Measurements from ENCODE around the gene FOXO3.

Gene FOXO3

GRCh38 chr6:108689272-108690161 lies 128.8 kb downstream of the FOXO3 start:
- DNase-seq = no peak

- no peak for DNase-seq
Observed at GRCh38 chr6:108690326-108691049, 129.8 kb downstream of the FOXO3 start.

GRCh38 chr6:108693430-108694154 lies 132.9 kb downstream of the FOXO3 start:
- no peak for DNase-seq

- no peak for DNase-seq
Observed at GRCh38 chr6:108694816-108695215, 134.1 kb downstream of the FOXO3 start.

GRCh38 chr6:108697561-108698161 lies 136.9 kb downstream of the FOXO3 start:
- no peak for DNase-seq

GRCh38 chr6:108698593-108699289 lies 138.0 kb downstream of the FOXO3 start:
- no peak for DNase-seq

GRCh38 chr6:108699290-108700041 lies 138.7 kb downstream of the FOXO3 start:
- no peak for DNase-seq

- no peak for DNase-seq
Observed at GRCh38 chr6:108702106-108702851, 141.6 kb downstream of the FOXO3 start.

- DNase-seq = no peak
Observed at GRCh38 chr6:108706649-108707048, 145.9 kb downstream of the FOXO3 start.

- no peak for DNase-seq
Observed at GRCh38 chr6:108707328-108707976, 146.7 kb downstream of the FOXO3 start.

GRCh38 chr6:108710030-108710429 lies 149.3 kb downstream of the FOXO3 start:
- no peak for DNase-seq

GRCh38 chr6:108710551-108710950 lies 149.8 kb downstream of the FOXO3 start:
- DNase-seq = no peak

GRCh38 chr6:108711071-108711470 lies 150.4 kb downstream of the FOXO3 start:
- DNase-seq = no peak

GRCh38 chr6:108711826-108712225 lies 151.1 kb downstream of the FOXO3 start:
- DNase-seq = no peak

- no peak for DNase-seq
Observed at GRCh38 chr6:108712946-108713345, 152.2 kb downstream of the FOXO3 start.

- DNase-seq = no peak
Observed at GRCh38 chr6:108714101-108714765, 153.5 kb downstream of the FOXO3 start.

- DNase-seq = no peak
Observed at GRCh38 chr6:108714766-108715414, 154.2 kb downstream of the FOXO3 start.

GRCh38 chr6:108715832-108716231 lies 155.1 kb downstream of the FOXO3 start:
- DNase-seq = no peak

Measured in activated gamma-delta T cell (primary cell).